ENCODE measurements around the gene SIGLEC11.
"Not testable (repeated sequence)": the region's sequence is repeated elsewhere in the genome, so short reads cannot be mapped to it uniquely, and the experiment has no call there.

SIGLEC11 gene

DNA sequence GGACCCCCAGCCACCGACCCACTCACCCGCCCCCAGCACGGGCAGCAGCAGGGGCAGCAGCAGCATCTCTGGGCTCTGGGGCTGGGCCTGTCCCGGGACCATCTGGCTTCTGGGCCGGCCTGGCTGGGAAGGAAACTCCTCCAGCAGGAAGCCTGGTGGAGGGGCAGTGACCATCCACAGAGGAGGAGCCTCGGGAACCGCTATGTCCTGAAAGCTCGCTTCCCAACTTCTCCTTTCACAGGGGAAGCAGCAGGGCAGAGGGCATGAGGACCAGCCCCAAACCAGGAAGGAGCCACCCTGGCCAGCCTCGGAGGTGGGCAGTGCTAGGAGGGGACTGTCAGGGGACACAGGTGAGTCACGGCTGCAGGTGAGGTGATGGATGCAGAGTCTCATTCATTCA, at the start of gene SIGLEC11:
SIGLEC11 (minus strand) TSS at position 193 of the 400 bp plus-strand sequence; CDS start at position 102, 91 bp downstream.
- DNase-seq (ENCODE audit: low spot score), result not testable (repeated sequence)

- DNase-seq (ENCODE audit: low spot score), result no peak
These were observed 47.6 kb upstream of the SIGLEC11 start for GRCh38 chr19:50008532-50008931.

GRCh38 chr19:50007947-50008346, 47.0 kb upstream of the SIGLEC11 start:
- DNase-seq (ENCODE audit: low spot score), result no peak

GRCh38 chr19:50007170-50007569, 46.2 kb upstream of the SIGLEC11 start:
- no peak for DNase-seq (ENCODE audit: low spot score)

DNA sequence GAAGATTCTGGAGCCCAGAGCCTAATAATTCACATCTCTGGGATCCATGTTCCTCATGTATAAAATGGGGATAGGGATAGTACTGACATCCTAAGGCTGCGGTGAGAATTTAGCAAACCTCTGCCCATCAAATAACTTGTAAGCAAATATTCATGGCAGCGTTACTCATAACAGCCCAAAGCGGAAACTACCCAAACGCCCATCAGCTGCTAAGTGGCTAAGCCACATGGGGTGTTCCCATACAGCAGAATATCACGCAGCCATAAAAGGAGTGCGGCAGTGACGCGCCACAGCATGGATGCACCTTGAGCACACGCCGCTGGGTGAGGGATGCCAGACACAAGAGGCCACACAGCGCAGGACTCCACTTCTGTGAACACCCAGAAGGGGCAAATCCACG, 44.5 kb upstream of the SIGLEC11 start:
- no peak for DNase-seq (ENCODE audit: low spot score)

DNA sequence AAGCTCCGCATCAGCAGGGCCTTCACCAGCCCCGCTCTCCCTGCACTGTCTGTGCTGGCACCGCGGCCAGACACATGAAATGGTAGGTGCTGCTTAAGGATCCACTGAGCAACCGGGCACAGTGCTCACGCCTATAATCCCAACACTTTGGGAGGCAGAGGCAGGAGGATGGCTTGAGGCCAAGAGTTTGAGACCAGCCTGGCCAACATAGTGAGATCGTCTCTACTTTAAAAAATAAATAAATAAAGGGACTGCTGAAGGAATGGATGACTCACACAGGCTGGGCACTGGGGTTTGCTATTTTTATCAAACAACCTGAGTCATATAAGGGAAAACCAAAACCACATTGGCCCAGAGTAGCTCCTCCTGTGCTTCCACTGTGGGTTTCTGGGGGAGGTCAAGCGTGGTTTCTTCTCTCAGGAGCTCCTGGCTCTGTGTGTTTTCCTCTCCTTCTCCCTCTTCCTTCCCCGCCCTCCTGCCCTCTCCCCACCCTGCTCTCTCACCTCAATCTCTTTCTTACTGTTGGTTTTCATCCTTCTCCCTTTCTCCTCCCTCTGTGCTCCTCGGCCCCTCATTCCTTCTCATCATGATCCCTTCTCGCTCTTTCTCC, 42.9 kb upstream of the SIGLEC11 start:
- peak; percentile 86 for DNase-seq (ENCODE audit: low spot score)

DNA sequence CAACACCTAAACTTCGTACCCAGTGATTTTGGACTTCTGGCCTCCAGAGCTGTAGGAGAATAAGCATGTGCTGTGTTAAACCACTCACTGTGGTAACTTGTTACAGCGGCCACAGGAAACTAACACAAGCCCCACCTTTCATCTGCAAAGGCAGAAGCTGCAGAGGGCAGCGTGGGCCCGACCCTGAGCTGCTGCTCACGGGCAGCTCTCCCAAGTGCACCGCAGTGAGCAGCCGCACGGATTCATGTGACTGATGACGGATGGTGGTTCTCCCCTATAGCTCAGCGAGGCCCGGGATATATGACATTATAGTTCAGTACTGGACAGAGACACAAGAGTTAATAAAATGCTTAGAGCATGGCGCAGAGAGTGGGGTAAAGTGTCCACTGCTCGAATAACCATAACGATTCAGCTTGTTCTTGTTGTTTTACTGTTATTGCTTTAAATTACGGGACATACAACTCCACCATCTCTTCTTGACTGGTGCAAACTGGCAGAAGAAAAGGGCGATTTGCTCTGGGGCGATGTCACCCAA, 42.3 kb upstream of the SIGLEC11 start:
- no peak for DNase-seq (ENCODE audit: low spot score)

DNA sequence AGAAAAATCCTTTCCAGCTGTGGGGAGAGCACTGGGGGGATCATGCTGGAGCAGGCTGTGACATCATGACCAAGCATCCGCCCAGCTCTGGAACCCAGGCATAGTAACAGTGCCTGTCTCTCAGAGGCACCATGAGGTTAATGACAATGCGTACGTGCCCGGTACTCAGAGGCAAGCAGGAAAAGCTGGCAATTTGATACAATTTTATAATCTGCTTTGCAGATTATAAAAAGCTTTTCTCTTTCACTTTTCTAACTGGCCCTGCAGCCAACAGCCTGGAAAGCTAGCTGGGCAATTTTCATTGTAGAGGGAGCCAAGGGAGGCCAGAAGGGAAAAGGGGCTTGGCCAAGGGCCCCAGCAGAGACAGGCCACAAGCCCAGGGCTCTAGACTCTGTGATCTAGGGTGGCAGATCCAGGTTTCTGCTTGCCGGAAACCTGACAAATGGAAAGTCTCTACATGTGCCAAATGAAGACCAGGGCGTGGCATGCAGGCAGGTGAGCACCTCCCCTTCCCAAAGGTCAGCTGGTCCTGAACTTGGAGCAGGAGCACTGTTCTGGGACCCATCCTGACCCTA, 41.5 kb upstream of the SIGLEC11 start:
- no peak for DNase-seq (ENCODE audit: low spot score)

GRCh38 chr19:50001775-50002174, 40.8 kb upstream of the SIGLEC11 start:
- no peak for DNase-seq (ENCODE audit: low spot score)

GRCh38 chr19:50000841-50001557, 40.0 kb upstream of the SIGLEC11 start:
- no peak for DNase-seq (ENCODE audit: low spot score)

- DNase-seq (ENCODE audit: low spot score), result no peak
These were observed 39.3 kb upstream of the SIGLEC11 start for GRCh38 chr19:50000038-50000840.

DNA sequence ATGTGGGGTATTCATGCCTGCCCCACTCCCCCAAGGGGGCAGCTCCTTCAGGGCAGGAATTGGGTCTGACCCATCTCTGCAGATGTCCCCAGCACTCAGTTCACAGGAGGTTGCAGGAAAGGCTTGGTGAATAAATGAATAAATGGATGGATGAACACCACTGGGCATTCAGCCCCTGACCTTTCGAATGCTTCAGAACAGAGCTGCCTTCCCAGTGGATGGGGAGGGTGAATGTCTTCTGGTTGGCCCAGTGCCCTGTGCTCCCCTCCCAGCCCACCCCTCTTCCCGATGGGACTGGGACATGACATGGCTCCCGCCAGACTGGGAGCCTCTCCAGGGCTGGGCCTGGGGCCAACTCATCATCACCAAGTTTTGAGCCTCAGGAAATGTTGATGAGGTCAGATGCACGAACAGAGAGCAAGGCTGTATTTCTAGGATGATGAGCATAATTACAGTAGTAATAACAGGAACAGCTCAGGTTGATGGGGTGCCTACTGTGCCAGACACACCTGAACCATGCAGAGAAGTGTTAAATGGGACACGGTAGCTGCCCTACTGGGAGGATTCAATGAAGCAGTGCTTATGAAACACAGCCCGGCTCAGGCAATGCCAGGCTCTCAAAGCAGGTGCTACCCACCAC, 38.5 kb upstream of the SIGLEC11 start:
- no peak for DNase-seq (ENCODE audit: low spot score)

DNA sequence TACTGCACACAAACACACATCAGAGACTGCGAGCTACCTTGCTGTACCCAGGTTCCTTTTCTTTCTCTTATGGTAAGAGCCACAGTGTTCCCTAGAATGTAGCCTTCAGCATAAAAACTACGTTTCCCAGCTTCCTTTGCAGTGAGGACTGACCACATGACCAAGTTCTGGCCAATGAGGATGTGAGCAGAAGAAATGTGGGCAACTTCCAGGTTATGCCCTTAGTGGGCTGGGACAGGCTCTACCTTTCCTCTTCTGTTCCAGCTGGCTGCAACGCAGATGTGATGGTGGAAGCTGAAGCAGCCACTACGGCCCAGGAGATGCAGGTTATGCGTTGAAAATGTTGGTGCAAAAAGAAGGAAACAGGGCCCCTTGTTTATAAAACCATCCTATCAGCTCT, 36.7 kb upstream of the SIGLEC11 start:
- no peak for DNase-seq (ENCODE audit: low spot score)

GRCh38 chr19:49988433-49988832, 27.5 kb upstream of the SIGLEC11 start:
- no peak for DNase-seq (ENCODE audit: low spot score)

- no peak for DNase-seq (ENCODE audit: low spot score)
These were observed 27.0 kb upstream of the SIGLEC11 start for GRCh38 chr19:49988007-49988406.

DNA sequence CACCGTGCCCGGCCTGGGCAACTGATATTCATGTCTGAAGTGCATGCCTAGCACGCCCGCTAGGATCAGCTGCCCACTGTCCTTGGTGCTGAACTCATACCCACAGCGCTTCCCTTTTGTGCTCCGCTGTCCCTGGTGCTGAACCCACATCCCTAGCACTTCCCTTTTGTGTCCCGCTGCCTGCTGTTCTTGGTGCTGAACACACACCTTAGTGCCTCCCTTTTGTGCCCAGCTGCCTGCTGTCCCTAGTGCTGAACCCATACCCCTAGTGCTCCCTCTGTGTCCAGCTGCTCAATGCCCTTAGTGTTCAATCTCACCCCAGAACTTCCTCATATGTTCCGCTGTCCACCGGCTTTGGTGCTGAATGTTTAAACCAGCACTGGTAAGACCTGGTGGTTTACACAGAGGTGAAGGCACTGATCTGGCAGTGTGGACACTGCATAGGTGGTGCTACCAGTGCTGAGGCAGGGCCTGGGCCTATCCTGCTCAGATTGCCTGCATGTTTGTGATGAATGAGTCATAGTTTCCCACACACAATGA, 26.3 kb upstream of the SIGLEC11 start:
- DNase-seq (ENCODE audit: low spot score), result peak; percentile 84

DNA sequence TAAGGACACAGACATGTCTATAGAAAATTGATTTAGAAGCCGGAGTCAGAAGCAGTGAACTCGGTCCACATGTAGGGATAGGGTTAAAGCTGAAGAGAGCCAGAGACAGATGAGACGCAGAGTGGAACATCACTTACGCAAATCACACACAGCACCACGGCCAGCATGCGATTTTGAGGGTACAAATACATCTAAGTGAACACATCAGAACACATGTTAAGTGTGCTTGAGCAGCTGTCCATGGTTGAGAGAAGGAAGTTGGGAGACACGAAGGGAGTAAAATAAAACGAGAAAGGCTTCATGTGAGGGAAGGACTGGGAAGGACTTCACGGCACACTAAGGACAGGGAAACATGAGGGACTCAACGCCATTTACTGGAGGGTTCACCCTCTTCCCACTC, 25.4 kb upstream of the SIGLEC11 start:
- DNase-seq (ENCODE audit: low spot score), result no peak

DNA sequence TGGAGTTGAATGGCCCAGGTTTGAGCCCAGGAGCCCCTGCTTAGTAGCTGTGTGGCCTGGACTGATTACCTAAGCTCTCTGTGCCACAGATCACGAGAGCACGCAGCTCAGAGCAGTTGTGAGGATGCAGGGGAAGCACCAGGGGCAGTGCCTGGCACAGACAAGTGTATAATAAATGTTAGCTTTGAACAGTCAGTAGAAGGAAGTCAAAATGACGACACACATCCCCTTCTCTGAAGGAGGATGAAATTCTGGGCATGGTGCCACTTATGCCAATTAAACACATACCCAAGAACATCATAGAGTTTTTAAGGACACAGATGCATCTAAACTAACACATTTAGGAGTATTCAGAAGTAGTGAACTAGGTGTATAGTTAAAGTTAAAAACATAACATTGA, 24.9 kb upstream of the SIGLEC11 start:
- no peak for DNase-seq (ENCODE audit: low spot score)

GRCh38 chr19:49984491-49984890, 23.5 kb upstream of the SIGLEC11 start:
- no peak for DNase-seq (ENCODE audit: low spot score)

GRCh38 chr19:49983645-49984229, 22.8 kb upstream of the SIGLEC11 start:
- peak; percentile 41 for DNase-seq (ENCODE audit: low spot score)

Measured in LoVo (cell line).